Endothelial cell (in vitro differentiated cells): ENCODE data around the gene NACC1. TPM values are rescaled to one million over a fixed set of nuclear protein-coding genes. Genes with fewer than 3 reads are reported as not detected.

Experiments
- DNase-seq: peaks from one replicate; pipeline ENCODE4 v3.0.0; 2021; ENCODE audit warnings: low spot score
- H3K27ac Mint-ChIP-seq: one replicate; pipeline ENCODE4 v1.8.0; 2021; ENCODE audit warnings: mixed read lengths, inconsistent platforms; ENCODE audit not compliant: unreplicated experiment
- H3K27me3 Mint-ChIP-seq: one replicate; pipeline ENCODE4 v1.8.0; 2021; ENCODE audit warnings: mild to moderate bottlenecking, moderate library complexity, mixed read lengths, inconsistent platforms; ENCODE audit not compliant: unreplicated experiment
- H3K36me3 Mint-ChIP-seq: one replicate; pipeline ENCODE4 v1.8.0; 2021; ENCODE audit warnings: mild to moderate bottlenecking, low read depth, mixed read lengths, inconsistent platforms; ENCODE audit not compliant: unreplicated experiment
- H3K4me1 Mint-ChIP-seq: one replicate; pipeline ENCODE4 v1.8.0; 2021; ENCODE audit warnings: mild to moderate bottlenecking, mixed read lengths, inconsistent platforms; ENCODE audit not compliant: unreplicated experiment
- H3K4me3 Mint-ChIP-seq: one replicate; pipeline ENCODE4 v1.8.0; 2021; ENCODE audit warnings: mild to moderate bottlenecking, mixed read lengths, inconsistent platforms; ENCODE audit not compliant: unreplicated experiment
- H3K9me3 Mint-ChIP-seq: one replicate; pipeline ENCODE4 v1.8.0; 2021; ENCODE audit warnings: mixed read lengths, inconsistent platforms; ENCODE audit not compliant: unreplicated experiment
- CTCF ChIP-seq: fragments of 200-600 bp; sonication (generic); IDR thresholded peaks from one replicate; pipeline ENCODE4 v1.5.0; 2021; ENCODE audit warnings: antibody characterized with exemption; ENCODE audit not compliant: unreplicated experiment
- total RNA-seq: library from RNA; stranded (reverse); fragmentation: NEBNext Ultra II Directional; extraction: Animal tissue kit (Norgen Biotek cat#: 25700); gene quantifications from one replicate; pipeline ENCODE4 v1.2.1, GENCODE V29; 2021; ENCODE audit not compliant: unreplicated experiment

NACC1 gene
- total RNA-seq, 1 donor from 2014 or later = 112 TPM

- H3K4me1 Mint-ChIP-seq = peaks cover 33% of the 10 kb centered on the region
- H3K9me3 Mint-ChIP-seq = no peaks in the 10 kb centered on the region
- no peak for DNase-seq
- no peak overlapping the region for H3K27ac Mint-ChIP-seq
- H3K36me3 Mint-ChIP-seq = peaks cover 8% of the 10 kb centered on the region
- no peak for TF ChIP-seq CTCF
- H3K27me3 Mint-ChIP-seq = peaks cover 10% of the 10 kb centered on the region
- no peak overlapping the region for H3K4me3 Mint-ChIP-seq
These were observed 41.6 kb downstream of the NACC1 start for GRCh38 chr19:13159713-13160112.

- H3K36me3 Mint-ChIP-seq = peaks cover 3% of the 10 kb centered on the region
- TF ChIP-seq CTCF = no peak
- H3K27me3 Mint-ChIP-seq = peaks cover 8% of the 10 kb centered on the region
- no peaks in the 10 kb centered on the region for H3K9me3 Mint-ChIP-seq
- DNase-seq = no peak
- peaks cover 42% of the 10 kb centered on the region for H3K4me1 Mint-ChIP-seq
- no peak overlapping the region for H3K4me3 Mint-ChIP-seq
- peak overlapping the region; percentile 30 for H3K27ac Mint-ChIP-seq
These were observed 42.5 kb downstream of the NACC1 start for GRCh38 chr19:13160557-13160956.

GRCh38 chr19:13162724-13163608 lies 44.9 kb downstream of the NACC1 start:
- H3K9me3 Mint-ChIP-seq = no peaks in the 10 kb centered on the region

GRCh38 chr19:13163609-13164342 lies 45.7 kb downstream of the NACC1 start:
- peaks cover 7% of the 10 kb centered on the region for H3K27me3 Mint-ChIP-seq
- H3K27ac Mint-ChIP-seq = peak overlapping the region; percentile 100
- H3K36me3 Mint-ChIP-seq = no peaks in the 10 kb centered on the region
- H3K4me1 Mint-ChIP-seq = peaks cover 38% of the 10 kb centered on the region
- peak overlapping the region; percentile 83 for H3K4me3 Mint-ChIP-seq
- no peaks in the 10 kb centered on the region for H3K9me3 Mint-ChIP-seq
- peak; percentile 83 for DNase-seq
- TF ChIP-seq CTCF = no peak

More at GRCh38 chr19:13162724-13163608, 44.9 kb downstream of the NACC1 start:
- Mint-ChIP-seq H3K4me1 (peaks cover 43% of the 10 kb centered on the region), H3K4me3 (peak overlapping the region; percentile 83), H3K27me3 (peaks cover 7% of the 10 kb centered on the region), H3K36me3 (no peaks in the 10 kb centered on the region), H3K27ac (peak overlapping the region; percentile 100)
- TF ChIP-seq CTCF = no peak
- peak; percentile 93 for DNase-seq
